ENCODE measurements around the gene SLC16A2.
"Not testable (repeated sequence)": the region's sequence is repeated elsewhere in the genome, so short reads cannot be mapped to it uniquely, and the experiment has no call there.

SLC16A2 gene

GRCh38 chrX:74458736-74459135 is 37.4 kb downstream of the SLC16A2 start:
- peak; percentile 9 for DNase-seq (ENCODE audit: low read depth)
- TF ChIP-seq MYC (IDR thresholded peaks at IDR 0.05; ENCODE audit: low read depth, low read length): no peak
- no peak for TF ChIP-seq POLR2A (IDR thresholded peaks at IDR 0.05; ENCODE audit: extremely low read depth, insufficient read length)
- TF ChIP-seq CTCF (IDR thresholded peaks at IDR 0.05; ENCODE audit: low read depth, low read length): no peak
- TF ChIP-seq MAX (IDR thresholded peaks at IDR 0.05; ENCODE audit: low read depth, low read length): no peak
- no peak overlapping the region for H3K4me3 ChIP-seq (ENCODE audit: low read depth, low read length)

GRCh38 chrX:74461384-74461783 is 40.1 kb downstream of the SLC16A2 start:
- no peak for DNase-seq (ENCODE audit: low read depth)
- no peak overlapping the region for H3K4me3 ChIP-seq (ENCODE audit: low read depth, low read length)
- no peak for TF ChIP-seq CTCF (IDR thresholded peaks at IDR 0.05; ENCODE audit: low read depth, low read length)
- no peak for TF ChIP-seq MAX (IDR thresholded peaks at IDR 0.05; ENCODE audit: low read depth, low read length)
- TF ChIP-seq POLR2A (IDR thresholded peaks at IDR 0.05; ENCODE audit: extremely low read depth, insufficient read length): no peak
- no peak for TF ChIP-seq MYC (IDR thresholded peaks at IDR 0.05; ENCODE audit: low read depth, low read length)

GRCh38 chrX:74464722-74465121 is 43.4 kb downstream of the SLC16A2 start:
- no peak overlapping the region for H3K4me3 ChIP-seq (ENCODE audit: low read depth, low read length)
- DNase-seq (ENCODE audit: low read depth): no peak
- TF ChIP-seq POLR2A (IDR thresholded peaks at IDR 0.05; ENCODE audit: extremely low read depth, insufficient read length) (no peak), MYC (IDR thresholded peaks at IDR 0.05; ENCODE audit: low read depth, low read length) (no peak), MAX (IDR thresholded peaks at IDR 0.05; ENCODE audit: low read depth, low read length) (no peak), CTCF (IDR thresholded peaks at IDR 0.05; ENCODE audit: low read depth, low read length) (no peak)

GRCh38 chrX:74465424-74465823 is 44.1 kb downstream of the SLC16A2 start:
- TF ChIP-seq CTCF (IDR thresholded peaks at IDR 0.05; ENCODE audit: low read depth, low read length): no peak
- TF ChIP-seq MAX (IDR thresholded peaks at IDR 0.05; ENCODE audit: low read depth, low read length): no peak
- no peak for TF ChIP-seq MYC (IDR thresholded peaks at IDR 0.05; ENCODE audit: low read depth, low read length)
- TF ChIP-seq POLR2A (IDR thresholded peaks at IDR 0.05; ENCODE audit: extremely low read depth, insufficient read length): no peak
- DNase-seq (ENCODE audit: low read depth): no peak
- H3K4me3 ChIP-seq (ENCODE audit: low read depth, low read length): no peak overlapping the region

- TF ChIP-seq MYC (IDR thresholded peaks at IDR 0.05; ENCODE audit: low read depth, low read length) (no peak), POLR2A (IDR thresholded peaks at IDR 0.05; ENCODE audit: extremely low read depth, insufficient read length) (no peak), MAX (IDR thresholded peaks at IDR 0.05; ENCODE audit: low read depth, low read length) (no peak), CTCF (IDR thresholded peaks at IDR 0.05; ENCODE audit: low read depth, low read length) (no peak)
- H3K4me3 ChIP-seq (ENCODE audit: low read depth, low read length): no peak overlapping the region
- no peak for DNase-seq (ENCODE audit: low read depth)
These were observed 46.4 kb downstream of the SLC16A2 start for GRCh38 chrX:74467656-74468055.

- H3K4me3 ChIP-seq (ENCODE audit: low read depth, low read length); DNase-seq (ENCODE audit: low read depth): not testable (repeated sequence)
These were observed 51.8 kb downstream of the SLC16A2 start for GRCh38 chrX:74473116-74473515.
